Sigmoid colon (tissue), 7 donors: ENCODE measurements around the gene RNF125. TPM values are rescaled to one million over a fixed set of nuclear protein-coding genes. Genes with fewer than 3 reads are reported as not detected.

Experiments
- DNase-seq: peaks from one replicate; pipeline ENCODE4 v3.0.0-alpha.2; 2019
- H3K27ac ChIP-seq, 4 donors: fragments of 200-600 bp; sonication (generic); one replicate each; pipeline ENCODE4 v1.5.1; 2016 to 2019; ENCODE audit warnings: mild to moderate bottlenecking in 1 of 4
- H3K27me3 ChIP-seq, 3 donors: fragments of 200-600 bp; sonication (generic); one replicate each; pipeline ENCODE4 v1.5.1; 2019; ENCODE audit warnings: mild to moderate bottlenecking in 1 of 3
- H3K36me3 ChIP-seq, 4 donors: fragments of 200-600 bp; sonication (generic); one replicate each; pipeline ENCODE4 v1.5.1; 2016 to 2019
- H3K4me1 ChIP-seq, 4 donors: fragments of 200-600 bp; sonication (generic); one replicate each; pipeline ENCODE4 v1.5.1; 2017 to 2019
- H3K4me3 ChIP-seq, 4 donors: fragments of 200-600 bp; sonication (generic); one replicate each; pipeline ENCODE4 v1.5.1; 2017 to 2019; ENCODE audit warnings: mild to moderate bottlenecking in 2 of 4, moderate library complexity in 1 of 4
- H3K9me3 ChIP-seq, 4 donors: fragments of 200-600 bp in 3 of 4; sonication (generic) in 3 of 4; one replicate each; pipeline versions ENCODE4 v1.5.1 to v1.6.1; 2013 to 2019
- CTCF ChIP-seq, 4 experiments: fragments of 450-650 bp in 3 of 4; fragments of 200-600 bp in 1 of 4; IDR thresholded peaks; one replicate each; pipeline ENCODE4 v1.5.1; 2016 to 2019; ENCODE audit warnings: antibody characterized with exemption in 4 of 4, mild to moderate bottlenecking in 3 of 4, moderate library complexity in 2 of 4
- EP300 ChIP-seq, 4 donors: sonication (generic); formaldehyde crosslinking; IDR thresholded peaks; one replicate each; pipeline ENCODE4 v1.6.1; 2017; ENCODE audit warnings: antibody characterized with exemption in 4 of 4
- POLR2A ChIP-seq, 2 donors: fragments of 450-650 bp; IDR thresholded peaks; one replicate each; pipeline ENCODE4 v1.6.1; 2016; ENCODE audit warnings: antibody characterized with exemption in 2 of 2, mild to moderate bottlenecking in 2 of 2, moderate library complexity in 2 of 2
- POLR2AphosphoS5 ChIP-seq, 4 donors: sonication (generic); formaldehyde crosslinking; IDR thresholded peaks; one replicate each; pipeline ENCODE4 v1.6.1; 2017; ENCODE audit warnings: antibody characterized with exemption in 4 of 4
- WGBS, 2 donors: extraction: QIAGEN DNeasy Blood & Tissue Kit; methylation state at CpG; one replicate each; pipeline ENCODE4 v1.1.7; 2013; 5-methylcytosine and 5-hydroxymethylcytosine counted together
- intact Hi-C: fragments of 100-400 bp; cut with DNase I; formaldehyde crosslinking; loops from one replicate; pipeline ENCODE4 v1.15.1; 2023
- polyA plus RNA-seq, 3 donors: library from polyadenylated mRNA; stranded (reverse); fragments of 200-250 nt; gene quantifications; one replicate each; pipeline ENCODE4 v1.2.3, GENCODE V29; 2013
- total RNA-seq, 4 donors: library from RNA; depleted of rRNA; stranded (reverse); fragments of >200 nt; gene quantifications; one replicate each; pipeline ENCODE4 v1.1.0, GENCODE V29; 2016
- donor health status: healthy with polysubstance abuse.
- donor health status: Bipolar disorder and iron deficiency.
- donor health status: healthy.

The RNF125 gene
- total and polyA plus RNA-seq, 7 donors: 0.95 to 5.9 (median 4.8) TPM

GRCh38 chr18:32095192-32095899, 76.7 kb downstream of the RNF125 start:
- Histone ChIP-seq H3K4me1 (peaks cover 0 to 41% (median 21%) of the 10 kb centered on the region in 4 donors), H3K36me3 (no peaks in the 10 kb centered on the region), H3K4me3 (no peak overlapping the region), H3K9me3 (no peaks in the 10 kb centered on the region), H3K27ac (no peak overlapping the region), H3K27me3 (no peaks in the 10 kb centered on the region)
- intact Hi-C loops: loop anchor here (2.0 to 10.0 kb wide), 2 partner anchors 189 to 375 kb away; partner anchors contain the start of gene GAREM1
- 88% methylated on average over 7 of the region's 7 CpGs for WGBS, 2 donors
- DNase-seq: no peak
- TF ChIP-seq CTCF (IDR thresholded peaks at IDR 0.05): no peak
- no peak for TF ChIP-seq POLR2A (IDR thresholded peaks at IDR 0.05)
- no peak for TF ChIP-seq EP300 (IDR thresholded peaks at IDR 0.05)
- TF ChIP-seq POLR2AphosphoS5 (IDR thresholded peaks at IDR 0.05): no peak

- Histone ChIP-seq H3K27me3 (no peaks in the 10 kb centered on the region), H3K27ac (no peak overlapping the region), H3K9me3 (no peaks in the 10 kb centered on the region), H3K36me3 (no peaks in the 10 kb centered on the region), H3K4me3 (no peak overlapping the region), H3K4me1 (peaks cover 0 to 41% (median 20%) of the 10 kb centered on the region in 4 donors)
- DNase-seq: no peak
- intact Hi-C loops: loop anchor here (2.0 to 10.0 kb wide), 2 partner anchors 189 to 375 kb away; partner anchors contain the start of gene GAREM1
- 73 to 82% methylated on average over 4 of the region's 4 CpGs for WGBS, 2 donors
- no peak for TF ChIP-seq CTCF (IDR thresholded peaks at IDR 0.05)
These were observed 77.2 kb downstream of the RNF125 start for GRCh38 chr18:32095900-32096229.

- DNase-seq: no peak
- peaks cover 0 to 41% (median 15%) of the 10 kb centered on the region in 4 donors for H3K4me1 ChIP-seq
- no peaks in the 10 kb centered on the region for H3K27me3 ChIP-seq
- H3K4me3 ChIP-seq: no peak overlapping the region
- H3K27ac ChIP-seq: no peak overlapping the region
- H3K36me3 ChIP-seq: no peaks in the 10 kb centered on the region
- intact Hi-C loops: loop anchor here (10.0 kb wide), 1 partner anchor 188 kb away; no protein-coding TSS in a partner anchor
- H3K9me3 ChIP-seq: no peaks in the 10 kb centered on the region
- WGBS, 2 donors: 57 to 68% methylated on average over 2 of the region's 2 CpGs
- no peak for TF ChIP-seq POLR2AphosphoS5 (IDR thresholded peaks at IDR 0.05)
- no peak for TF ChIP-seq POLR2A (IDR thresholded peaks at IDR 0.05)
- no peak for TF ChIP-seq CTCF (IDR thresholded peaks at IDR 0.05)
- TF ChIP-seq EP300 (IDR thresholded peaks at IDR 0.05): no peak
These were observed 78.3 kb downstream of the RNF125 start for GRCh38 chr18:32096946-32097345.

GRCh38 chr18:32104516-32104915, 85.9 kb downstream of the RNF125 start:
- Histone ChIP-seq H3K9me3 (no peaks in the 10 kb centered on the region), H3K4me1 (no peaks in the 10 kb centered on the region), H3K27ac (no peak overlapping the region), H3K36me3 (no peaks in the 10 kb centered on the region), H3K27me3 (no peaks in the 10 kb centered on the region), H3K4me3 (no peak overlapping the region)
- no peak for DNase-seq
- intact Hi-C loops: no loop called here
- 82 to 84% methylated on average over 2 of the region's 2 CpGs for WGBS, 2 donors
- TF ChIP-seq CTCF (IDR thresholded peaks at IDR 0.05) (no peak), POLR2AphosphoS5 (IDR thresholded peaks at IDR 0.05) (no peak), EP300 (IDR thresholded peaks at IDR 0.05) (no peak), POLR2A (IDR thresholded peaks at IDR 0.05) (no peak)

- WGBS, 2 donors: 95 to 96% methylated on average over 3 of the region's 3 CpGs
- intact Hi-C loops: no loop called here
- no peak for DNase-seq
- Histone ChIP-seq H3K27ac (no peak overlapping the region), H3K4me1 (no peaks in the 10 kb centered on the region), H3K4me3 (no peak overlapping the region), H3K27me3 (no peaks in the 10 kb centered on the region), H3K9me3 (no peaks in the 10 kb centered on the region), H3K36me3 (peaks cover 0 to 30% (median 0%) of the 10 kb centered on the region in 4 donors)
- TF ChIP-seq CTCF (IDR thresholded peaks at IDR 0.05) (no peak), POLR2A (IDR thresholded peaks at IDR 0.05) (no peak), EP300 (IDR thresholded peaks at IDR 0.05) (no peak), POLR2AphosphoS5 (IDR thresholded peaks at IDR 0.05) (no peak)
These were observed 91.4 kb downstream of the RNF125 start for GRCh38 chr18:32110005-32110404.
